ENCODE data around the gene HYDIN.

GRCh38 chr16:70778901-70779309 is 451.6 kb downstream of the HYDIN start:
- TF ChIP-seq, protein P1, sequence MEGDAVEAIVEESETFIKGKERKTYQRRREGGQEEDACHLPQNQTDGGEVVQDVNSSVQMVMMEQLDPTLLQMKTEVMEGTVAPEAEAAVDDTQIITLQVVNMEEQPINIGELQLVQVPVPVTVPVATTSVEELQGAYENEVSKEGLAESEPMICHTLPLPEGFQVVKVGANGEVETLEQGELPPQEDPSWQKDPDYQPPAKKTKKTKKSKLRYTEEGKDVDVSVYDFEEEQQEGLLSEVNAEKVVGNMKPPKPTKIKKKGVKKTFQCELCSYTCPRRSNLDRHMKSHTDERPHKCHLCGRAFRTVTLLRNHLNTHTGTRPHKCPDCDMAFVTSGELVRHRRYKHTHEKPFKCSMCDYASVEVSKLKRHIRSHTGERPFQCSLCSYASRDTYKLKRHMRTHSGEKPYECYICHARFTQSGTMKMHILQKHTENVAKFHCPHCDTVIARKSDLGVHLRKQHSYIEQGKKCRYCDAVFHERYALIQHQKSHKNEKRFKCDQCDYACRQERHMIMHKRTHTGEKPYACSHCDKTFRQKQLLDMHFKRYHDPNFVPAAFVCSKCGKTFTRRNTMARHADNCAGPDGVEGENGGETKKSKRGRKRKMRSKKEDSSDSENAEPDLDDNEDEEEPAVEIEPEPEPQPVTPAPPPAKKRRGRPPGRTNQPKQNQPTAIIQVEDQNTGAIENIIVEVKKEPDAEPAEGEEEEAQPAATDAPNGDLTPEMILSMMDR (IDR thresholded peaks at IDR 0.05): no peak
- no peak for TF ChIP-seq POLR2A (IDR thresholded peaks at IDR 0.05)
